Activated naive CD4-positive, alpha-beta T cell (primary cell): ENCODE data around the gene ATRAID.
A peak's percentile ranks its signal among the peaks of the same experiment; 100 is the strongest.

ENCODE experiments used
- DNase-seq, 4 experiments: peaks; one replicate each; lab custom pipeline; 2025; lab: John Stamatoyannopoulos, UW

The ATRAID gene

GRCh38 chr2:27250652-27251379 lies 39.0 kb downstream of the ATRAID start:
- DNase-seq: no peak

- DNase-seq: no peak
Observed at GRCh38 chr2:27251766-27252165, 39.9 kb downstream of the ATRAID start.

GRCh38 chr2:27255187-27255586 lies 43.3 kb downstream of the ATRAID start:
- no peak for DNase-seq

GRCh38 chr2:27255660-27256059 lies 43.8 kb downstream of the ATRAID start:
- DNase-seq: no peak

- no peak for DNase-seq
Observed at GRCh38 chr2:27256855-27257454, 45.1 kb downstream of the ATRAID start.

- DNase-seq: no peak
Observed at GRCh38 chr2:27258051-27258450, 46.2 kb downstream of the ATRAID start.

- no peak for DNase-seq
Observed at GRCh38 chr2:27261241-27261925, 49.5 kb downstream of the ATRAID start.

- DNase-seq: no peak
Observed at GRCh38 chr2:27261926-27262298, 50.1 kb downstream of the ATRAID start.

GRCh38 chr2:27262379-27263286 lies 50.8 kb downstream of the ATRAID start, which contains the start of gene SLC30A3:
Gene SLC30A3 (minus strand): TSS chr2:27263047. CDS start chr2:27262906, 141 bp downstream.
- DNase-seq: peak in 1 of 4 experiments; percentile 47

GRCh38 chr2:27263287-27264252 lies 51.7 kb downstream of the ATRAID start:
- no peak for DNase-seq

- DNase-seq: no peak
Observed at GRCh38 chr2:27264253-27264752, 52.5 kb downstream of the ATRAID start.

GRCh38 chr2:27264753-27265535 lies 53.1 kb downstream of the ATRAID start:
- DNase-seq: peak in 3 of 4 experiments; percentile 21 to 48 (median 21)

GRCh38 chr2:27265536-27265870 lies 53.7 kb downstream of the ATRAID start:
- DNase-seq: no peak
